Body of pancreas (tissue), 4 donors: ENCODE measurements around the gene SRRM1.

Source experiments
- POLR2A ChIP-seq, 3 donors: fragments of 450-650 bp; IDR thresholded peaks; one replicate each; pipeline ENCODE4 v1.6.1; 2016; ENCODE audit warnings: antibody characterized with exemption in 3 of 3, mild to moderate bottlenecking in 2 of 3
- TF ChIP-seq, protein P1 (sequence below), 7 experiments: fragments of 450-650 bp in 4 of 7; fragments of 200-600 bp in 3 of 7; sonication (generic) in 3 of 7; IDR thresholded peaks; one replicate each; pipeline ENCODE4 v1.5.1; 2016 to 2019; ENCODE audit warnings: antibody characterized with exemption in 7 of 7

DNA sequence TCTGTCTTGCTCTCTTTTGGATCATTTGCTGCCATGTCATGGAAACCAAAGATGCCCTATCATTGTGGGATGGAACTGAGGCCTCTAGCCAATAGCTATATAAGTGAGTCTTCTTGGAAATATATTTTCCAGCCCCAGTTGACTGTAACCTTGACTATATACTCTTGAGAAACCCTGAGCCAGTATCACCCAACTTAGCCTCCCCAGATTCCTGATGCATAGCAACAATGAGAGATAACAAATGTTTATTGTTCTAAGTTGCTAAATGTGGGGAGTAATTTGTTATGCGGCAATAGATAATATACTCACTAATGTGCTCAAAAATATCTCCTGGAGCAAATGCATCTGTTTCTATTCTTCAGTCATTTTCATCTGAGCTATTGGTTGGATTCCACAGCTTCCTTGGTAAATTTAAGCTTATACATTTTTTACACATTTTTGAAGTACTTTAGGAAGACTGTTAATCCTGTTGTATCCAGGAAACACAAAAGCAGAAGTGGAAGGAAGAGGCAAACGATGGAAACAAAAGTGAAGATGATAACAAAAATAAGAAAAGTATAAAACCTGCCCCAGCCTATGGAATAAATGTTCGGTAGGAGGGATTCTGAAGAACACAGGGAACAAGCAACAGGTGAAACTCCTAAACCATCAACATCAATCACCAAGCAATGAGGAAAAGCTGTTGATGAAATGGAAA lies 6.3 kb upstream of the SRRM1 start:
- no peak for TF ChIP-seq POLR2A (IDR thresholded peaks at IDR 0.05)
- TF ChIP-seq, protein P1, sequence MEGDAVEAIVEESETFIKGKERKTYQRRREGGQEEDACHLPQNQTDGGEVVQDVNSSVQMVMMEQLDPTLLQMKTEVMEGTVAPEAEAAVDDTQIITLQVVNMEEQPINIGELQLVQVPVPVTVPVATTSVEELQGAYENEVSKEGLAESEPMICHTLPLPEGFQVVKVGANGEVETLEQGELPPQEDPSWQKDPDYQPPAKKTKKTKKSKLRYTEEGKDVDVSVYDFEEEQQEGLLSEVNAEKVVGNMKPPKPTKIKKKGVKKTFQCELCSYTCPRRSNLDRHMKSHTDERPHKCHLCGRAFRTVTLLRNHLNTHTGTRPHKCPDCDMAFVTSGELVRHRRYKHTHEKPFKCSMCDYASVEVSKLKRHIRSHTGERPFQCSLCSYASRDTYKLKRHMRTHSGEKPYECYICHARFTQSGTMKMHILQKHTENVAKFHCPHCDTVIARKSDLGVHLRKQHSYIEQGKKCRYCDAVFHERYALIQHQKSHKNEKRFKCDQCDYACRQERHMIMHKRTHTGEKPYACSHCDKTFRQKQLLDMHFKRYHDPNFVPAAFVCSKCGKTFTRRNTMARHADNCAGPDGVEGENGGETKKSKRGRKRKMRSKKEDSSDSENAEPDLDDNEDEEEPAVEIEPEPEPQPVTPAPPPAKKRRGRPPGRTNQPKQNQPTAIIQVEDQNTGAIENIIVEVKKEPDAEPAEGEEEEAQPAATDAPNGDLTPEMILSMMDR (IDR thresholded peaks at IDR 0.05), result no peak
